Large intestine (tissue), 3 donors: ENCODE measurements around the gene EXOC4. TPM values are rescaled to one million over a fixed set of nuclear protein-coding genes. Genes with fewer than 3 reads are reported as not detected.
"Not testable (repeated sequence)": the region's sequence is repeated elsewhere in the genome, so short reads cannot be mapped to it uniquely, and the experiment has no call there.

ENCODE experiments used
- DNase-seq, 2 donors: peaks; one replicate each; pipeline versions ENCODE4 v3.0.0 to v3.0.0-alpha.2; 2013
- H3K27ac ChIP-seq: one replicate; pipeline ENCODE4 v1.5.1; 2013; ENCODE audit warnings: low read length
- H3K27me3 ChIP-seq: 2 replicates; pipeline ENCODE4 v1.6.1; 2013; ENCODE audit warnings: low read length; ENCODE audit not compliant: control insufficient read depth, insufficient read depth
- H3K36me3 ChIP-seq: 2 replicates; pipeline ENCODE4 v1.6.1; 2013; ENCODE audit warnings: low read length; ENCODE audit not compliant: control insufficient read depth, insufficient read depth
- H3K4me1 ChIP-seq: one replicate; pipeline ENCODE4 v1.6.1; 2013; ENCODE audit warnings: low read length; ENCODE audit not compliant: control insufficient read depth, insufficient read depth
- H3K4me3 ChIP-seq: one replicate; pipeline ENCODE4 v1.5.1; 2013; ENCODE audit warnings: low read length
- H3K9me3 ChIP-seq: one replicate; pipeline ENCODE4 v1.6.1; 2013; ENCODE audit warnings: mild to moderate bottlenecking, low read depth, low read length, moderate library complexity; ENCODE audit not compliant: control insufficient read depth
- WGBS: methylation state at CpG from one replicate; pipeline ENCODE4 v1.1.5; 2013; ENCODE audit warnings: low lambda C conversion rate; ENCODE audit not compliant: insufficient coverage; 5-methylcytosine and 5-hydroxymethylcytosine counted together
- polyA plus RNA-seq: library from polyadenylated mRNA; unstranded; fragments of 120-200 nt; gene quantifications from one replicate; pipeline ENCODE4 v1.2.1, GENCODE V29; 2013

EXOC4 gene
- polyA plus RNA-seq, 1 donor = 45.4 TPM

DNA sequence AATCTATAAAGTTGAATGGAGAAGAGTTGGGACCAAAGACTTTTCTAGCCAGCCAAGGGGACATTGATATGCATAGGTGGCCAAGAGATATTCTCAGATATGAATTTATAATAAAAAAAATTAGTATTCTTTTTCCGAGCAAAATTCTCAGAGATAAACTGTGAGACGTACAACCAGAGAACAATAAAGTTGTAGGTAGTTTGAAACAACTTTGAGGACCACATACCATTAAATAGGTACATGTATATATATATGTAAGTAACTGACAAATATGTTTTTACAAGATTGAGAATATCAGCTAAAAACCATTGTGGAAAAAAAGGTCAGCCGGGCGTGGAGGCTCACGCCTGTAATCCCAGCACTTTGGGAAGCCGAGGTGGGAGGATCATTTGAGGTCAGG, 56.5 kb downstream of the EXOC4 start:
- H3K27me3 ChIP-seq = no peaks in the 10 kb centered on the region
- no peaks in the 10 kb centered on the region for H3K9me3 ChIP-seq
- DNase-seq = no peak
- H3K4me1 ChIP-seq = no peaks in the 10 kb centered on the region
- WGBS = no CpG with 5 or more reads among the region's 6 CpGs
- H3K4me3 ChIP-seq = no peak overlapping the region
- no peak overlapping the region for H3K27ac ChIP-seq
- H3K36me3 ChIP-seq = peaks cover 30% of the 10 kb centered on the region

DNA sequence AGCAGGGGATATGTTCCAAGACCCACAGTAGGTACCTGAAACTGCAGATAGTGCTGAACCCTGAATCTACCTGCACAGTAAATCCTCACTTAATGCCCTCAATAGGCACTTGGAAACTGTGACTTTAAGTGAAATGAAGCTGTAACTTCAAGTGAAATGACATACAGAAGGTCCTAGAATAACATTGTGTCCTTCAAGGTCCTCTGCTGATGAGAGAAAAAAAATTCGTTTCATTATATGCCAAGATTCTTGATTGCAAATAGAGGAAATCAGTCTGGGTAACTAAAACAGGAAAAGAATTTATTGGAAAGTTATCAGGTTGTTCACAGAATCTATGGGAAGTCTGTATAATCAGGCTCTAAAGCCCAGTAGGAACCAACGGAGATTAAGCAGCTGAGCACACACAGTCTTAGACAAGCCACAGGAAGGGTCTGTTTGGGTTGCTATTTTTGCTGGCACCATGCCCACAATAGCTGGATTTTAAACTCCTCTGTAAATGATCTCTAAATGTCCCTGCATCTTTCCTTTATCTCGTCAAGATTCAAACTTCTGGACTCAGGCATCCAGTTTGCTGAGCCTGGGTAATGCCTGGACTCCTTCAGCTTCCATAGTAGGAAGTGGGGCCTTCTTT, 57.5 kb downstream of the EXOC4 start:
- no peak overlapping the region for H3K27ac ChIP-seq
- H3K36me3 ChIP-seq = peaks cover 30% of the 10 kb centered on the region
- H3K9me3 ChIP-seq = no peaks in the 10 kb centered on the region
- DNase-seq = peak in 1 of 2 donors; percentile 22
- no peak overlapping the region for H3K4me3 ChIP-seq
- no peaks in the 10 kb centered on the region for H3K4me1 ChIP-seq
- no peaks in the 10 kb centered on the region for H3K27me3 ChIP-seq
- WGBS = no CpG with 5 or more reads among the region's 3 CpGs

DNA sequence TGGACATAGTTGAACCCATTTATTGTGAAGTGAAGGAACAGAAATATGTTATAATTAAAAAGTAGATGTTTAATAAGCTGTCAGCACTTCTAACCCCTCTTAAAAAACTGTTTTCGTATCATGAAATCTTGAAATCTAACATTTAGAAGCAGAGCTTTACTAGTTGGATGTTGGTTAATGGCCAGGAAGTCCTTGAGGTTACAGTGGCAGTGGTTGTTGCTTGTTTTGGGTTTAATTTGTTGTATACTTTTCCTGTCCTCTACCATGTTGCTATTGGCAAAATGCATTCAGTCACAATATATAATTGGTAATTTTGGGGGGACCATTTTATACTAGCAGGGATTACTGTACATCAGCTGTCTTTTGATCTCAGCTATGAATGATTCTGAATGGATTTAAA, 60.7 kb downstream of the EXOC4 start:
- Histone ChIP-seq H3K4me1 (no peaks in the 10 kb centered on the region), H3K27me3 (no peaks in the 10 kb centered on the region), H3K9me3 (no peaks in the 10 kb centered on the region), H3K4me3 (no peak overlapping the region), H3K27ac (no peak overlapping the region), H3K36me3 (peaks cover 12% of the 10 kb centered on the region)
- WGBS = no CpG with 5 or more reads among the region's 1 CpG
- DNase-seq = no peak

DNA sequence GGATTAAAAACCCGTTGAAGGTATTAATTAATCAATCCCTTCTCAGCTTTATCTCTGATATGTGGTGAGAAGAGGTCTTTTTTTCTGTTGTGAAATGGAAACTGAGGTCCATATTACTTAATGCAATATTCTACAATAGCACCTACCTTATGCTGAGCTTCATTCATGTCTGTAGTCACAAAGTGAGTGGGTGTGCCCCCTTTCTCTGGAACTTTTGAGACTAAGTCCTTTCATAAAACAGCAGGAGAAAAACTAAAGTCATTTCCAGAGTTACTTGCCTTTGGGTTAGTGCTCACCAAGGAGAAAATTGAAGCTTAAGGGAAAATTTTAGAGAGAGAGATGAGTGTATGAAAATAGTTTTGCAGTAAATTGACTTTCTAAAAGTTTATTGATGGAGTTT, 61.2 kb downstream of the EXOC4 start:
- H3K27ac ChIP-seq = no peak overlapping the region
- WGBS = 100% methylated on average over 1 of the region's 1 CpG
- no peaks in the 10 kb centered on the region for H3K27me3 ChIP-seq
- H3K4me1 ChIP-seq = no peaks in the 10 kb centered on the region
- H3K36me3 ChIP-seq = peaks cover 8% of the 10 kb centered on the region
- no peak for DNase-seq
- no peaks in the 10 kb centered on the region for H3K9me3 ChIP-seq
- no peak overlapping the region for H3K4me3 ChIP-seq

DNA sequence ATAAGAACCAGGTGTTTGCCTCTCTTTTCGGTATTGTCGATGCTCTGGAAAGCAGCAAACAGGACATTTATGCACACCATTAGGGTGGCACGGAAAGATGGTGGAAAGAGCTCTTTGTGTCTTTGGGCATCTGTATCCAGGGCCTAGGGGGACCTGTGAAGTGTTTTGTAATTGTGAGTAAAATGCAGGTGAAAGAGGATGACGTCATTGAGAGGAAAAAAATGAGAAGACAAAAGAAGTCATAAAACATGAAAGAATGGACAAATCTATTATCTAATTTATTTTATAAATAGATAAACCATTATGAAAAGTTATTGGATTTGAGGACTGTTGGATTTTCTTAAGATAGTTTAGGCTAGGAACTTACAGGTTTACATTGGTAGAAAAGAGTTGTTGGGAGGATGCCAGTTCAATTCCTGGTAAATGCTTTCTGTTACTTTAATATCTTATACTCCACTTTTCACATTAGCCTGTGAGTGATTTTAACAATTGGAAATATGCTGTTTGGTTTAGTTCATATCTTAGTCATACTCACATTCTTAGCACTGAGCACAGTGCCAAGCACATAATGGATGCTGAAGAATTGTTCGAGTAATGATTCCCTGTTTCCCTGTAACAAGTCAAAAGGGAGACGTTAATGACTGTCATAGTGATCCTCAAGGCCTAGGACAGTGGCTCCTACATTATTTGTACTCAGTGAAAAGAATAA, 62.6 kb downstream of the EXOC4 start:
- no peak overlapping the region for H3K4me3 ChIP-seq
- H3K4me1 ChIP-seq = no peaks in the 10 kb centered on the region
- no peaks in the 10 kb centered on the region for H3K27me3 ChIP-seq
- no peaks in the 10 kb centered on the region for H3K9me3 ChIP-seq
- no peak overlapping the region for H3K27ac ChIP-seq
- no peak for DNase-seq
- H3K36me3 ChIP-seq = peaks cover 9% of the 10 kb centered on the region
- WGBS = 73% methylated on average over 1 of the region's 6 CpGs

DNA sequence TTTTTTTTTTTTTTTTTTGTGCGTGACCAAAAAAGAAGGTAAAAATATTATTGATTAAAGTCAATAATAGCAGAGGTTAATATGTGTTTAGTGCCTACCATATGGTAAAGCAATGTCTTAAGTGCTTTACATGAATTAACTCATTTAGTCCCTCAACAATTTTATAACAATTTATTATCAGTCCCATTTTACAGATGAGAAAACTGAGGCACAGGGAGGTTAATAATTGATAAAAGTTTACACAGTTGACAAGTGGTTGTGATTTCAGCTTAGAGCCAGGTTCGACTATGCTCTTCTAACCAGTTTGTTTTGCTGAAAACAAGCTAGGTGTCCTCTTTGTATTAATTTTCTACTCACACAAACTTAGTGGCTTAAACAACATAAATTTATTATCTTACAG, 67.0 kb downstream of the EXOC4 start:
- no CpG with 5 or more reads among the region's 2 CpGs for WGBS
- Histone ChIP-seq H3K27me3 (no peaks in the 10 kb centered on the region), H3K36me3 (peaks cover 16% of the 10 kb centered on the region), H3K27ac (no peak overlapping the region), H3K4me3 (no peak overlapping the region), H3K9me3 (no peaks in the 10 kb centered on the region), H3K4me1 (no peaks in the 10 kb centered on the region)
- DNase-seq = no peak

DNA sequence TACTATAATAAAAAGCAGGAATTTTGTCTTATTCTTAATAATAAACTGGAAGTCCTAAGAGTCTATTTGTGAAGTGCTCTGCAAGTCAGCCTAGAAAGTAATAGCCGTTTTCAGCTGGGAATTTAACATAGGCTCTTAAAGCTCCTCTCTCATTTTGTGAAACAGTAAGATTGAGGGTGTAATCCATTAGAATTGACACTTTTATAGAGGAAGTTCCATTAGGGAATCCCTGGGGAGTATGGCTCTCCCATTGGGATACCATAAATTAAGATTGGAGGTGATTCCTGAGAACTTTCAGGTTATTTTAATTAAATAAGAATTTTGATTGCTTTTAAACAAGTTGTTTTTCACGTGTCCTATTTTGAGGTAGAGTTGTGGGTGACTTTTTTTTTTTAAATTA, 68.0 kb downstream of the EXOC4 start:
- 90% methylated on average over 2 of the region's 2 CpGs for WGBS
- H3K27me3 ChIP-seq = no peaks in the 10 kb centered on the region
- no peak overlapping the region for H3K27ac ChIP-seq
- DNase-seq = no peak
- H3K36me3 ChIP-seq = peaks cover 16% of the 10 kb centered on the region
- no peaks in the 10 kb centered on the region for H3K4me1 ChIP-seq
- no peak overlapping the region for H3K4me3 ChIP-seq
- H3K9me3 ChIP-seq = no peaks in the 10 kb centered on the region

DNA sequence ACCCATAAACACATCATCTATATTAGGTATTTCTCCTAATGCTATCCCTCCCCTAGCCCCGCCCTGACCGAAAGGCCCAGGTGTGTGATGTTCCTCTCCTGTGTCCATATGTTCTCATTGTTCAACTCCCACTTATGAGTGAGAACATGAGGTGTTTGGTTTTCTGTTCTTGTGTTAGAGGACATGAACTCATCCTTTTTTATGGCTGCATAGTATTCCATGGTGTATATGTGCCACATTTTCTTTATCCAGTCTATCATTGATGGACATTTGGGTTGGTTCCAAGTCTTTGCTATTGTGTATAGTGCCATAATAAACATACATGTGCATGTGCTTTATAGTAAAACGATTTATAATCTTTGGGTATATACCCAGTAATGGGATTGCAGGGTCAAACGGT, 68.5 kb downstream of the EXOC4 start:
- WGBS = no CpG with 5 or more reads among the region's 4 CpGs
- DNase-seq, H3K9me3 ChIP-seq, H3K4me3 ChIP-seq, H3K27ac ChIP-seq, H3K4me1 ChIP-seq, H3K27me3 ChIP-seq: not testable (repeated sequence)
- H3K36me3 ChIP-seq = peaks cover 17% of the 10 kb centered on the region

DNA sequence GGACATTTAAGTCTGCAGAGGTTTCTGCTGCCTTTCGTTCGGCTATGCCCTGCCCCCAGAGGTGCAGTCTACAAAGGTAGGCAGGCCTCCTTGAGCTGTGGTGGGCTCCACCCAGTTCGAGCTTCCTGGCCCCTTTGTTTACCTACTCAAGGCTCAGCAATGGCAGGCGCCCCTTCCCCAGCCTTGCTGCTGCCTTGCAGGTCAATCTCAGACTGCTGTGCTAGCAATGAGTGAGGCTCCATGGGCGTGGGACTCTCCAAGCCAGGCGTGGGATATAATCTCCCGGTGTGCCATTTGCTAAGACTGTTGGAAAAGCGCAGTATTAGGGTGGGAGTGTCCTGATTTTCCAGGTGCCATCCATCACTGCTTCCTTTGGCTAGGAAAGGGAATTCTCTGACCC, 73.9 kb downstream of the EXOC4 start:
- WGBS = no CpG with 5 or more reads among the region's 8 CpGs

DNA sequence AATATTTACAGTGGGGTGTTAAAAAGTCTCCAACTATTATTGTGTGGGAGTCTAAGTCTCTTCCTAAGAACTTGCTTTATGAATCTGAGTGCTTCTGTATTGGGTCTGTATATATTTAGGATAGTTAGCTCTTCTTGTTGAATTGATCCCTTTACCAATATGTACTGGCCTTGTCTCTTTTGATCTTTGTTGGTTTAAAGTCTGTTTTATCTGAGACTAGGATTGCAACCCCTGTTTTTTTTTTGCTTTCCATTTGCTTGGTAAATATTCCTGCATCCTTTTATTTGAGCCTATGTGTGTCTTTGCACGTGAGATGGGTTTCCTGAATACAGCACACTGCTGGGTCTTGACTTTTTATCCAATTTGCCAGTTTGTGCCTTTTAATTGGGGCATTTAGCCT, 75.1 kb downstream of the EXOC4 start:
- WGBS = no CpG with 5 or more reads among the region's 1 CpG
- not testable (repeated sequence) for H3K4me3 ChIP-seq, H3K27me3 ChIP-seq, H3K27ac ChIP-seq, H3K4me1 ChIP-seq, H3K9me3 ChIP-seq, DNase-seq
- H3K36me3 ChIP-seq = peaks cover 10% of the 10 kb centered on the region

More for the DNA sequence above, 73.9 kb downstream of the EXOC4 start:
- H3K27ac ChIP-seq, DNase-seq, H3K27me3 ChIP-seq, H3K9me3 ChIP-seq, H3K4me1 ChIP-seq, H3K4me3 ChIP-seq: not testable (repeated sequence)
- H3K36me3 ChIP-seq = peaks cover 10% of the 10 kb centered on the region

DNA sequence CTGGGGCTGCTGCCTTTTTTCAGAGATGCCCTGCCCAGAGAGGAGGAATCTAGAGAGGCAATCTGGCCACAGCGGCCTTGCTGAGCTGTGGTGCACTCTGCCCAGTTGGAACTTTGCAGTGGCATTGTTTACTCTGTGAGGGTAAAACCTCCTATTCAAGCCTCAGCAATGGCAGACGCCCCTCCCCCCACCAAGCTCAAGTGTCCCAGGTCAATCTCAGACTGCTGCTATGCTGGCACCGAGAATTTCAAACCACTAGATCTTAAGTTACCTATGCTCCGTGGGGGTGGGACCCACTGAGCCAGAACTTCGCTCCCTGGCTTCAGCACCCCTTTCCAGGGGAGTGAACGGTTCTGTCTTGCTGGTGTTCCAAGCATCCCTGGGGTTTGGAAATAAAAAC, 77.2 kb downstream of the EXOC4 start:
- Histone ChIP-seq H3K4me1 (no peaks in the 10 kb centered on the region), H3K27ac (no peak overlapping the region), H3K27me3 (no peaks in the 10 kb centered on the region), H3K9me3 (peaks cover 7% of the 10 kb centered on the region), H3K36me3 (peaks cover 10% of the 10 kb centered on the region), H3K4me3 (no peak overlapping the region)
- DNase-seq = no peak
- WGBS = no CpG with 5 or more reads among the region's 6 CpGs
